ENCODE results near the gene DNAJC4.
A peak's percentile ranks its signal among the peaks of the same experiment; 100 is the strongest.

DNAJC4 gene

GRCh38 chr11:64230171-64230984 lies at the start of gene DNAJC4:
Gene DNAJC4, plus strand, starts transcription at chr11:64230548. Its CDS starts 307 bp downstream, at chr11:64230855.
- Mint-ChIP-seq H3K9me3 (no peaks in the 10 kb centered on the region), H3K36me3 (no peaks in the 10 kb centered on the region), H3K4me3 (peak within 1 kb of the TSS; percentile 87), H3K4me1 (peaks cover 58% of the 10 kb centered on the region), H3K27ac (peak within 1 kb of the TSS; percentile 77), H3K27me3 (no peaks in the 10 kb centered on the region)

- no peaks in the 10 kb centered on the region for H3K36me3 Mint-ChIP-seq
- H3K27me3 Mint-ChIP-seq = no peaks in the 10 kb centered on the region
- no peaks in the 10 kb centered on the region for H3K9me3 Mint-ChIP-seq
- H3K27ac Mint-ChIP-seq = no peak overlapping the region
- no peak overlapping the region for H3K4me3 Mint-ChIP-seq
- H3K4me1 Mint-ChIP-seq = peaks cover 48% of the 10 kb centered on the region
These were observed 49.5 kb upstream of the DNAJC4 start for GRCh38 chr11:64180891-64181290.

- Mint-ChIP-seq H3K4me1 (peaks cover 44% of the 10 kb centered on the region), H3K4me3 (peak overlapping the region; percentile 15), H3K27me3 (no peaks in the 10 kb centered on the region), H3K36me3 (peaks cover 2% of the 10 kb centered on the region), H3K27ac (no peak overlapping the region), H3K9me3 (no peaks in the 10 kb centered on the region)
These were observed 48.6 kb upstream of the DNAJC4 start for GRCh38 chr11:64181506-64182411.

GRCh38 chr11:64183890-64184289 lies 46.5 kb upstream of the DNAJC4 start:
- Mint-ChIP-seq H3K4me1 (peaks cover 33% of the 10 kb centered on the region), H3K27ac (no peak overlapping the region)

GRCh38 chr11:64185175-64185692 lies 45.1 kb upstream of the DNAJC4 start:
- H3K27ac Mint-ChIP-seq = peak overlapping the region; percentile 100
- no peaks in the 10 kb centered on the region for H3K9me3 Mint-ChIP-seq
- peaks cover 37% of the 10 kb centered on the region for H3K4me1 Mint-ChIP-seq
- peak overlapping the region; percentile 99 for H3K4me3 Mint-ChIP-seq
- peaks cover 4% of the 10 kb centered on the region for H3K36me3 Mint-ChIP-seq
- H3K27me3 Mint-ChIP-seq = no peaks in the 10 kb centered on the region

More at GRCh38 chr11:64183890-64184289, 46.5 kb upstream of the DNAJC4 start:
- no peaks in the 10 kb centered on the region for H3K9me3 Mint-ChIP-seq
- H3K36me3 Mint-ChIP-seq = peaks cover 4% of the 10 kb centered on the region
- H3K27me3 Mint-ChIP-seq = no peaks in the 10 kb centered on the region
- H3K4me3 Mint-ChIP-seq = peak overlapping the region; percentile 48

GRCh38 chr11:64185693-64186491 lies 44.5 kb upstream of the DNAJC4 start, which contains the start of gene STIP1:
Gene STIP1, plus strand, starts transcription at chr11:64186171. Its CDS starts 91 bp downstream, at chr11:64186262.
- H3K36me3 Mint-ChIP-seq = peaks cover 4% of the 10 kb centered on the region
- H3K4me3 Mint-ChIP-seq = peak within 1 kb of the TSS; percentile 99
- no peaks in the 10 kb centered on the region for H3K27me3 Mint-ChIP-seq
- no peaks in the 10 kb centered on the region for H3K9me3 Mint-ChIP-seq
- peaks cover 41% of the 10 kb centered on the region for H3K4me1 Mint-ChIP-seq
- H3K27ac Mint-ChIP-seq = peak within 1 kb of the TSS; percentile 100

GRCh38 chr11:64186492-64187165 lies 43.7 kb upstream of the DNAJC4 start:
- H3K36me3 Mint-ChIP-seq = peaks cover 4% of the 10 kb centered on the region
- no peaks in the 10 kb centered on the region for H3K27me3 Mint-ChIP-seq
- H3K9me3 Mint-ChIP-seq = no peaks in the 10 kb centered on the region
- H3K27ac Mint-ChIP-seq = no peak overlapping the region
- H3K4me3 Mint-ChIP-seq = no peak overlapping the region
- peaks cover 37% of the 10 kb centered on the region for H3K4me1 Mint-ChIP-seq

GRCh38 chr11:64192434-64192833 lies 37.9 kb upstream of the DNAJC4 start:
- H3K4me3 Mint-ChIP-seq = no peak overlapping the region
- peaks cover 11% of the 10 kb centered on the region for H3K36me3 Mint-ChIP-seq
- peaks cover 28% of the 10 kb centered on the region for H3K4me1 Mint-ChIP-seq

GRCh38 chr11:64196626-64197025 lies 33.7 kb upstream of the DNAJC4 start:
- H3K36me3 Mint-ChIP-seq = peaks cover 14% of the 10 kb centered on the region
- H3K27me3 Mint-ChIP-seq = no peaks in the 10 kb centered on the region
- H3K4me1 Mint-ChIP-seq = peaks cover 18% of the 10 kb centered on the region
- H3K27ac Mint-ChIP-seq = no peak overlapping the region
- H3K9me3 Mint-ChIP-seq = no peaks in the 10 kb centered on the region
- no peak overlapping the region for H3K4me3 Mint-ChIP-seq

More at GRCh38 chr11:64192434-64192833, 37.9 kb upstream of the DNAJC4 start:
- H3K9me3 Mint-ChIP-seq = no peaks in the 10 kb centered on the region
- no peak overlapping the region for H3K27ac Mint-ChIP-seq
- H3K27me3 Mint-ChIP-seq = no peaks in the 10 kb centered on the region

- H3K27me3 Mint-ChIP-seq = no peaks in the 10 kb centered on the region
- peaks cover 20% of the 10 kb centered on the region for H3K36me3 Mint-ChIP-seq
- H3K4me3 Mint-ChIP-seq = no peak overlapping the region
- no peaks in the 10 kb centered on the region for H3K9me3 Mint-ChIP-seq
- peaks cover 17% of the 10 kb centered on the region for H3K4me1 Mint-ChIP-seq
- H3K27ac Mint-ChIP-seq = no peak overlapping the region
These were observed 31.8 kb upstream of the DNAJC4 start for GRCh38 chr11:64198511-64198910.

- Mint-ChIP-seq H3K27ac (no peak overlapping the region), H3K4me3 (no peak overlapping the region), H3K27me3 (no peaks in the 10 kb centered on the region), H3K4me1 (peaks cover 33% of the 10 kb centered on the region), H3K9me3 (no peaks in the 10 kb centered on the region), H3K36me3 (peaks cover 20% of the 10 kb centered on the region)
These were observed 28.8 kb upstream of the DNAJC4 start for GRCh38 chr11:64201543-64201942.

- Mint-ChIP-seq H3K36me3 (peaks cover 18% of the 10 kb centered on the region), H3K27ac (no peak overlapping the region)
These were observed 27.4 kb upstream of the DNAJC4 start for GRCh38 chr11:64202992-64203391.

GRCh38 chr11:64203421-64204079 lies 26.8 kb upstream of the DNAJC4 start:
- peaks cover 26% of the 10 kb centered on the region for H3K4me1 Mint-ChIP-seq
- no peaks in the 10 kb centered on the region for H3K27me3 Mint-ChIP-seq
- peaks cover 18% of the 10 kb centered on the region for H3K36me3 Mint-ChIP-seq
- H3K27ac Mint-ChIP-seq = peak overlapping the region; percentile 23
- no peaks in the 10 kb centered on the region for H3K9me3 Mint-ChIP-seq
- peak overlapping the region; percentile 11 for H3K4me3 Mint-ChIP-seq

More at GRCh38 chr11:64202992-64203391, 27.4 kb upstream of the DNAJC4 start:
- Mint-ChIP-seq H3K27me3 (no peaks in the 10 kb centered on the region), H3K9me3 (no peaks in the 10 kb centered on the region), H3K4me3 (no peak overlapping the region), H3K4me1 (peaks cover 26% of the 10 kb centered on the region)

GRCh38 chr11:64204080-64204440 lies 26.3 kb upstream of the DNAJC4 start:
- H3K4me3 Mint-ChIP-seq = no peak overlapping the region
- H3K27me3 Mint-ChIP-seq = no peaks in the 10 kb centered on the region
- peaks cover 30% of the 10 kb centered on the region for H3K4me1 Mint-ChIP-seq
- H3K36me3 Mint-ChIP-seq = peaks cover 18% of the 10 kb centered on the region
- peak overlapping the region; percentile 17 for H3K27ac Mint-ChIP-seq
- no peaks in the 10 kb centered on the region for H3K9me3 Mint-ChIP-seq

Measured in activated naive CD4-positive, alpha-beta T cell treated with anti-CD3 and anti-CD28 coated beads, Interleukin-2, amount 50 U/mL, for 24 hours (primary cell).